B cell (primary cell): Measurements from ENCODE around the gene SYNE2. TPM values are rescaled to one million over a fixed set of nuclear protein-coding genes. Genes with fewer than 3 reads are reported as not detected.
"Not testable (repeated sequence)": the region's sequence is repeated elsewhere in the genome, so short reads cannot be mapped to it uniquely, and the experiment has no call there.

Experiments
- ATAC-seq: fragments of 200-7000 bp; cut with Tn5 transposase; one replicate; pipeline ENCODE4 v1.10.0; 2021; ENCODE audit warnings: low read depth, mild to moderate bottlenecking, moderate number of reproducible peaks, moderate library complexity
- CTCF ChIA-PET: fragments of 350-600 bp; sonication (Branson Sonifier 250); formaldehyde crosslinking; loops from one replicate; lab custom pipeline; 2021; ENCODE audit warnings: antibody characterized with exemption, inconsistent platforms; lab: Charles Lee
- POLR2A ChIA-PET: fragments of 350-600 bp; sonication (Branson Sonifier 250); formaldehyde crosslinking; loops from one replicate; lab custom pipeline; 2021; ENCODE audit warnings: antibody characterized with exemption; lab: Charles Lee
- DNase-seq: peaks from one replicate; pipeline ENCODE4 v3.0.0; 2013
- H2AFZ ChIP-seq: 2 replicates; pipeline ENCODE4 v1.6.1; 2012; ENCODE audit warnings: mild to moderate bottlenecking, low read depth, low read length; ENCODE audit not compliant: insufficient read depth, poor library complexity, severe bottlenecking
- H3K27ac ChIP-seq, 2 donors: 1 replicate in 1 of 2; 2 replicates in 1 of 2; pipeline ENCODE4 v1.5.1; 2012 to 2013; ENCODE audit warnings: low read length in 2 of 2, mild to moderate bottlenecking in 2 of 2, moderate library complexity in 1 of 2
- H3K27me3 ChIP-seq, 4 experiments: fragments of 200-600 bp in 1 of 4; sonication (generic) in 1 of 4; replicated peaks in 1 of 4; 1 replicate in 2 of 4; 2 replicates in 2 of 4; pipeline versions ENCODE4 v1.6.1 to v1.7.0; 2013 to 2016; ENCODE audit warnings: low read length in 3 of 4, mild to moderate bottlenecking in 2 of 4, mixed read lengths in 1 of 4, moderate library complexity in 1 of 4; ENCODE audit not compliant: insufficient read depth in 4 of 4, control insufficient read depth in 3 of 4; ENCODE audit errors: control extremely low read depth in 1 of 4
- H3K36me3 ChIP-seq, 2 experiments: replicated peaks in 1 of 2; 1 replicate in 1 of 2; 2 replicates in 1 of 2; pipeline versions ENCODE4 v1.6.1 to v1.7.1; 2013; ENCODE audit warnings: low read length in 1 of 2; ENCODE audit not compliant: insufficient read depth in 2 of 2, control insufficient read depth in 1 of 2; ENCODE audit errors: control extremely low read depth in 1 of 2, extremely low read depth in 1 of 2
- H3K4me1 ChIP-seq, 2 donors: fragments of 200-600 bp in 1 of 2; sonication (generic) in 1 of 2; 1 replicate in 1 of 2; 2 replicates in 1 of 2; pipeline versions ENCODE4 v1.5.1 to v1.6.1; 2013 to 2017; ENCODE audit warnings: low read length in 2 of 2; ENCODE audit not compliant: control insufficient read depth in 2 of 2, insufficient read depth in 2 of 2
- H3K4me2 ChIP-seq: replicated peaks from 2 replicates; pipeline ENCODE3; 2012; ENCODE audit warnings: mild to moderate bottlenecking, low read depth, low read length; ENCODE audit not compliant: poor library complexity, severe bottlenecking
- H3K4me3 ChIP-seq, 5 experiments: fragments of 200-600 bp in 1 of 5; sonication (generic) in 1 of 5; 1 replicate in 3 of 5; 2 replicates in 2 of 5; pipeline versions ENCODE4 v1.5.1 to v1.7.0; 2011 to 2016; ENCODE audit warnings: low read length in 4 of 5, mild to moderate bottlenecking in 4 of 5, low read depth in 2 of 5, control low read depth in 1 of 5, moderate library complexity in 1 of 5; ENCODE audit not compliant: insufficient read depth in 1 of 5; ENCODE audit errors: control extremely low read depth in 1 of 5, extremely low read depth in 1 of 5
- H3K79me2 ChIP-seq: fragments of 200-600 bp; sonication (generic); one replicate; pipeline ENCODE4 v1.6.0; 2016; ENCODE audit warnings: low read length; ENCODE audit not compliant: control insufficient read depth, insufficient read depth
- H3K9ac ChIP-seq: fragments of 200-600 bp; sonication (generic); 2 replicates; pipeline ENCODE4 v1.6.1; 2017; ENCODE audit warnings: mild to moderate bottlenecking, low read length, moderate library complexity
- H3K9me3 ChIP-seq, 3 donors: one replicate each; pipeline versions ENCODE4 v1.6.1 to v1.7.1; 2013; ENCODE audit warnings: low read length in 2 of 3; ENCODE audit not compliant: control insufficient read depth in 2 of 3, insufficient read depth in 1 of 3; ENCODE audit errors: control extremely low read depth in 1 of 3
- H4K20me1 ChIP-seq: 2 replicates; pipeline ENCODE4 v1.6.0; 2012; ENCODE audit warnings: mild to moderate bottlenecking, low read length; ENCODE audit not compliant: insufficient read depth, control insufficient read depth, poor library complexity, severe bottlenecking
- H3K27ac Mint-ChIP-seq: one replicate; pipeline ENCODE4 v1.8.0; 2021; ENCODE audit warnings: mixed read lengths
- H3K27me3 Mint-ChIP-seq: one replicate; pipeline ENCODE4 v1.8.0; 2021; ENCODE audit warnings: mixed read lengths
- H3K4me1 Mint-ChIP-seq: one replicate; pipeline ENCODE4 v1.8.0; 2021; ENCODE audit warnings: mixed read lengths
- H3K4me3 Mint-ChIP-seq: one replicate; pipeline ENCODE4 v1.8.0; 2021; ENCODE audit warnings: mixed read lengths
- H3K9me3 Mint-ChIP-seq: one replicate; pipeline ENCODE4 v1.8.0; 2022; ENCODE audit warnings: mixed read lengths; ENCODE audit not compliant: insufficient read depth
- EZH2 ChIP-seq: IDR thresholded peaks from 2 replicates; pipeline ENCODE4 v1.6.1; 2012; ENCODE audit warnings: borderline replicate concordance, low read depth, mild to moderate bottlenecking, moderate library complexity, low read length; ENCODE audit not compliant: insufficient read depth, poor library complexity, severe bottlenecking
- WGBS: methylation state at CpG from one replicate; pipeline ENCODE4 v1.1.5; 2013; ENCODE audit warnings: missing lambda C conversion rate; ENCODE audit not compliant: insufficient coverage; 5-methylcytosine and 5-hydroxymethylcytosine counted together
- intact Hi-C: fragments of 100-400 bp; cut with micrococcal nuclease; formaldehyde crosslinking; loops from one replicate; pipeline ENCODE4 v1.10.0; 2022
- polyA plus RNA-seq: library from polyadenylated mRNA; depleted of rRNA; stranded (reverse); fragments of >200 nt; gene quantifications from 2 replicates; pipeline ENCODE4 v1.2.3, GENCODE V29; 2012
- total RNA-seq, 2 donors: library from RNA; stranded (reverse); fragments of 120-200 nt in 1 of 2; gene quantifications; 1 replicate in 1 of 2; 2 replicates in 1 of 2; pipeline versions ENCODE4 v1.2.3 to v1.2.4, GENCODE V29; 2013 to 2022
- TF ChIP-seq, protein P1 (sequence below): fragments of 200-600 bp; IDR thresholded peaks from one replicate; pipeline ENCODE4 v1.8.0; 2022; ENCODE audit warnings: antibody characterized with exemption, mild to moderate bottlenecking

Gene SYNE2
- total and polyA plus RNA-seq, 2 donors (not counting 1 experiment from before 2014, with no cell fraction given): 39.5 to 105 TPM

DNA sequence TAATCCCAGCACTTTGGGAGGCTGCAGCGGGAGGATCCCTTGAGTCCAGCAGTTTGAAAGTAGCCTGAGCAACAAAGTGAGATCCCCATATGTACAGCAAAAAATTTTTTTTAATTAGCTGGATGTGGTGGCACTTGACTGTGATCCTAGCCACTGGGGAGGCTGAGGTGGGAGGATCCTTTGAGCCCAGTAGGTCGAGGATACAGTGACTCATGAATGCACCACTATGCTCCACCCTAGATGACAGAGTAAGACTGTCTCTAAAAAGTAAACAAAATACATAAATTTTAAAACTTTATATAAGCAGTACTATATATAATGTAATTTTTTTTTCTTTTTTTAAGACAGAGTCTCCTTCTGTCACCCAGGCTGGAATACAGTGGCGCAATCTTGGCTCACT lies 326.0 kb downstream of the SYNE2 start:
- Histone ChIP-seq H3K79me2 (no peaks in the 10 kb centered on the region), H4K20me1 (no peaks in the 10 kb centered on the region), H3K4me3 (no peak overlapping the region), H3K36me3 (no peaks in the 10 kb centered on the region), H3K4me2 (no peak overlapping the region), H2AFZ (no peak overlapping the region), H3K27ac (no peak overlapping the region), H3K4me1 (no peaks in the 10 kb centered on the region), H3K9ac (no peak overlapping the region), H3K27me3 (no peaks in the 10 kb centered on the region), H3K9me3 (peaks cover 0 to 3% (median 0%) of the 10 kb centered on the region in 3 donors)
- no peak overlapping the region for H3K27ac Mint-ChIP-seq
- no peak overlapping the region for H3K4me3 Mint-ChIP-seq
- no peaks in the 10 kb centered on the region for H3K9me3 Mint-ChIP-seq
- ChIA-PET POLR2A (no interaction called here), CTCF (interaction anchor here (1.1 kb wide), 1 partner anchor 17 kb away, joined by 3 read pairs; no protein-coding TSS in a partner anchor)
- TF ChIP-seq, protein P1, sequence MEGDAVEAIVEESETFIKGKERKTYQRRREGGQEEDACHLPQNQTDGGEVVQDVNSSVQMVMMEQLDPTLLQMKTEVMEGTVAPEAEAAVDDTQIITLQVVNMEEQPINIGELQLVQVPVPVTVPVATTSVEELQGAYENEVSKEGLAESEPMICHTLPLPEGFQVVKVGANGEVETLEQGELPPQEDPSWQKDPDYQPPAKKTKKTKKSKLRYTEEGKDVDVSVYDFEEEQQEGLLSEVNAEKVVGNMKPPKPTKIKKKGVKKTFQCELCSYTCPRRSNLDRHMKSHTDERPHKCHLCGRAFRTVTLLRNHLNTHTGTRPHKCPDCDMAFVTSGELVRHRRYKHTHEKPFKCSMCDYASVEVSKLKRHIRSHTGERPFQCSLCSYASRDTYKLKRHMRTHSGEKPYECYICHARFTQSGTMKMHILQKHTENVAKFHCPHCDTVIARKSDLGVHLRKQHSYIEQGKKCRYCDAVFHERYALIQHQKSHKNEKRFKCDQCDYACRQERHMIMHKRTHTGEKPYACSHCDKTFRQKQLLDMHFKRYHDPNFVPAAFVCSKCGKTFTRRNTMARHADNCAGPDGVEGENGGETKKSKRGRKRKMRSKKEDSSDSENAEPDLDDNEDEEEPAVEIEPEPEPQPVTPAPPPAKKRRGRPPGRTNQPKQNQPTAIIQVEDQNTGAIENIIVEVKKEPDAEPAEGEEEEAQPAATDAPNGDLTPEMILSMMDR: no peak
- no peak for TF ChIP-seq EZH2
- peaks cover 7% of the 10 kb centered on the region for H3K4me1 Mint-ChIP-seq
- H3K27me3 Mint-ChIP-seq: no peaks in the 10 kb centered on the region
- intact Hi-C loops: no loop called here
- WGBS: 100% methylated on average over 1 of the region's 3 CpGs
- DNase-seq: no peak
- ATAC-seq: no peak

DNA sequence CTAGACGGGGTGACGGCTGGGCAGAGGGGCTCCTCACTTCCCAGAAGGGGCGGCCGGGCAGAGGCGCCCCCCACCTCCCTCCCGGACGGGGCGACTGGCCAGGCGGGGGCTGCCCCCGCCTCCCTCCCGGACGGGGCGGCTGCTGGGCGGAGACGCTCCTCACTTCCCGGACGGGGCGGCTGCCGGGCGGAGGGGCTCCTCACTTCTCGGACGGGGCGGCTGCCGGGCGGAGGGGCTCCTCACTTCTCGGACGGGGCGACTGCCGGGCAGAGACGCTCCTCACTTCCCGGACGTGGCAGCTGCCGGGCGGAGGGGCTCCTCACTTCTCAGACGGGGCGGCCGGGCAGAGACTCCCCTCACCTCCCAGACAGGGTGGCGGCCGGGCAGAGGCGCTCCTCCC lies 330.1 kb downstream of the SYNE2 start:
- H3K4me2 ChIP-seq, H3K27me3 ChIP-seq, H3K4me3 Mint-ChIP-seq, H3K9me3 Mint-ChIP-seq, DNase-seq, H3K27ac Mint-ChIP-seq, intact Hi-C loops, H3K9me3 ChIP-seq, POLR2A ChIA-PET, H3K9ac ChIP-seq, H3K27me3 Mint-ChIP-seq, H3K27ac ChIP-seq, H3K4me1 ChIP-seq, H3K4me3 ChIP-seq, ATAC-seq, H2AFZ ChIP-seq, H4K20me1 ChIP-seq, CTCF ChIA-PET, H3K79me2 ChIP-seq, H3K4me1 Mint-ChIP-seq: not testable (repeated sequence)
- 99% methylated on average over 30 of the region's 40 CpGs for WGBS
- H3K36me3 ChIP-seq: peaks cover 0 to 11% of the 10 kb centered on the region in 2 experiments
